Activated naive CD4-positive, alpha-beta T cell treated with anti-CD3 and anti-CD28 coated beads, Interleukin-2, amount 10 ng/mL, durations not matched to agents 7 days and 5 days (primary cell): ENCODE results near the gene NPAS3.

ENCODE experiments used
- CTCF ChIA-PET: fragments of 350-600 bp; sonication (Branson Sonifier 250); formaldehyde crosslinking; loops from one replicate; lab custom pipeline; 2021; ENCODE audit warnings: antibody characterized with exemption; lab: Charles Lee
- DNase-seq: peaks from one replicate; pipeline ENCODE4 v3.0.0-alpha.2; 2020
- H3K27ac Mint-ChIP-seq: one replicate; pipeline ENCODE4 v1.8.0; 2021; ENCODE audit warnings: mild to moderate bottlenecking, moderate library complexity, mixed read lengths
- H3K27me3 Mint-ChIP-seq: one replicate; pipeline ENCODE4 v1.8.0; 2021; ENCODE audit warnings: mild to moderate bottlenecking, mixed read lengths
- H3K36me3 Mint-ChIP-seq: one replicate; pipeline ENCODE4 v1.8.0; 2021; ENCODE audit warnings: mixed read lengths
- H3K4me1 Mint-ChIP-seq: one replicate; pipeline ENCODE4 v1.8.0; 2021; ENCODE audit warnings: mixed read lengths
- H3K4me3 Mint-ChIP-seq: one replicate; pipeline ENCODE4 v1.8.0; 2021; ENCODE audit warnings: mild to moderate bottlenecking, moderate library complexity, mixed read lengths
- H3K9me3 Mint-ChIP-seq: one replicate; pipeline ENCODE4 v1.8.0; 2021; ENCODE audit warnings: mixed read lengths

NPAS3 gene

GRCh38 chr14:33457617-33458016 lies 518.9 kb downstream of the NPAS3 start:
- Mint-ChIP-seq H3K27me3 (no peaks in the 10 kb centered on the region), H3K9me3 (no peaks in the 10 kb centered on the region), H3K4me1 (peaks cover 10% of the 10 kb centered on the region), H3K36me3 (no peaks in the 10 kb centered on the region), H3K4me3 (no peak overlapping the region), H3K27ac (no peak overlapping the region)
- DNase-seq: no peak
- CTCF ChIA-PET: no interaction called here

- no peaks in the 10 kb centered on the region for H3K36me3 Mint-ChIP-seq
- CTCF ChIA-PET: no interaction called here
- no peak for DNase-seq
- H3K9me3 Mint-ChIP-seq: no peaks in the 10 kb centered on the region
- H3K4me3 Mint-ChIP-seq: no peak overlapping the region
- no peaks in the 10 kb centered on the region for H3K27me3 Mint-ChIP-seq
- no peaks in the 10 kb centered on the region for H3K4me1 Mint-ChIP-seq
- no peak overlapping the region for H3K27ac Mint-ChIP-seq
Observed at GRCh38 chr14:33460164-33460563, 521.5 kb downstream of the NPAS3 start.

- H3K27ac Mint-ChIP-seq: no peak overlapping the region
- CTCF ChIA-PET: no interaction called here
- H3K9me3 Mint-ChIP-seq: no peaks in the 10 kb centered on the region
- DNase-seq: no peak
- H3K4me3 Mint-ChIP-seq: no peak overlapping the region
- no peaks in the 10 kb centered on the region for H3K27me3 Mint-ChIP-seq
- H3K4me1 Mint-ChIP-seq: no peaks in the 10 kb centered on the region
- no peaks in the 10 kb centered on the region for H3K36me3 Mint-ChIP-seq
Observed at GRCh38 chr14:33461036-33461435, 522.4 kb downstream of the NPAS3 start.

GRCh38 chr14:33463731-33464130 lies 525.1 kb downstream of the NPAS3 start:
- DNase-seq: no peak
- H3K4me3 Mint-ChIP-seq: no peak overlapping the region
- no peaks in the 10 kb centered on the region for H3K4me1 Mint-ChIP-seq
- H3K9me3 Mint-ChIP-seq: no peaks in the 10 kb centered on the region
- no peaks in the 10 kb centered on the region for H3K27me3 Mint-ChIP-seq
- no peaks in the 10 kb centered on the region for H3K36me3 Mint-ChIP-seq
- no peak overlapping the region for H3K27ac Mint-ChIP-seq
- CTCF ChIA-PET: no interaction called here

- H3K36me3 Mint-ChIP-seq: no peaks in the 10 kb centered on the region
- H3K27me3 Mint-ChIP-seq: no peaks in the 10 kb centered on the region
- CTCF ChIA-PET: interaction anchor here (0.5 kb wide), 1 partner anchor 301 kb away, joined by 3 read pairs; no protein-coding TSS in a partner anchor
- no peak overlapping the region for H3K27ac Mint-ChIP-seq
- no peak for DNase-seq
- no peak overlapping the region for H3K4me3 Mint-ChIP-seq
- H3K9me3 Mint-ChIP-seq: no peaks in the 10 kb centered on the region
- H3K4me1 Mint-ChIP-seq: no peaks in the 10 kb centered on the region
Observed at GRCh38 chr14:33464254-33464962, 525.7 kb downstream of the NPAS3 start.

GRCh38 chr14:33465846-33466700 lies 527.4 kb downstream of the NPAS3 start:
- Mint-ChIP-seq H3K4me3 (no peak overlapping the region), H3K27ac (no peak overlapping the region), H3K9me3 (no peaks in the 10 kb centered on the region), H3K4me1 (no peaks in the 10 kb centered on the region), H3K36me3 (no peaks in the 10 kb centered on the region), H3K27me3 (no peaks in the 10 kb centered on the region)
- CTCF ChIA-PET: no interaction called here
- no peak for DNase-seq

- no peaks in the 10 kb centered on the region for H3K9me3 Mint-ChIP-seq
- H3K4me3 Mint-ChIP-seq: no peak overlapping the region
- H3K27me3 Mint-ChIP-seq: no peaks in the 10 kb centered on the region
- no peaks in the 10 kb centered on the region for H3K36me3 Mint-ChIP-seq
- CTCF ChIA-PET: no interaction called here
- no peak for DNase-seq
- no peaks in the 10 kb centered on the region for H3K4me1 Mint-ChIP-seq
- no peak overlapping the region for H3K27ac Mint-ChIP-seq
Observed at GRCh38 chr14:33467971-33468370, 529.3 kb downstream of the NPAS3 start.

GRCh38 chr14:33469898-33470297 lies 531.2 kb downstream of the NPAS3 start:
- H3K27ac Mint-ChIP-seq: no peak overlapping the region
- CTCF ChIA-PET: no interaction called here
- H3K4me1 Mint-ChIP-seq: no peaks in the 10 kb centered on the region
- DNase-seq: no peak
- no peak overlapping the region for H3K4me3 Mint-ChIP-seq
- no peaks in the 10 kb centered on the region for H3K9me3 Mint-ChIP-seq
- no peaks in the 10 kb centered on the region for H3K27me3 Mint-ChIP-seq
- no peaks in the 10 kb centered on the region for H3K36me3 Mint-ChIP-seq

- no peak for DNase-seq
- CTCF ChIA-PET: no interaction called here
- H3K27me3 Mint-ChIP-seq: no peaks in the 10 kb centered on the region
Observed at GRCh38 chr14:33471776-33472175, 533.1 kb downstream of the NPAS3 start.

GRCh38 chr14:33475623-33476022 lies 536.9 kb downstream of the NPAS3 start:
- Mint-ChIP-seq H3K4me3 (no peak overlapping the region), H3K27me3 (no peaks in the 10 kb centered on the region), H3K36me3 (no peaks in the 10 kb centered on the region), H3K27ac (no peak overlapping the region), H3K4me1 (no peaks in the 10 kb centered on the region), H3K9me3 (no peaks in the 10 kb centered on the region)
- CTCF ChIA-PET: no interaction called here
- peak; percentile 22 for DNase-seq

More at GRCh38 chr14:33471776-33472175, 533.1 kb downstream of the NPAS3 start:
- Mint-ChIP-seq H3K36me3 (no peaks in the 10 kb centered on the region), H3K9me3 (no peaks in the 10 kb centered on the region), H3K4me1 (no peaks in the 10 kb centered on the region), H3K4me3 (no peak overlapping the region), H3K27ac (no peak overlapping the region)

GRCh38 chr14:33477797-33478196 lies 539.1 kb downstream of the NPAS3 start:
- CTCF ChIA-PET: no interaction called here
- no peak overlapping the region for H3K4me3 Mint-ChIP-seq
- no peak for DNase-seq
- H3K36me3 Mint-ChIP-seq: no peaks in the 10 kb centered on the region
- no peak overlapping the region for H3K27ac Mint-ChIP-seq
- H3K4me1 Mint-ChIP-seq: no peaks in the 10 kb centered on the region
- no peaks in the 10 kb centered on the region for H3K9me3 Mint-ChIP-seq
- H3K27me3 Mint-ChIP-seq: peaks cover 5% of the 10 kb centered on the region

GRCh38 chr14:33480071-33480886 lies 541.6 kb downstream of the NPAS3 start:
- Mint-ChIP-seq H3K4me3 (no peak overlapping the region), H3K27ac (no peak overlapping the region), H3K27me3 (peaks cover 8% of the 10 kb centered on the region), H3K4me1 (no peaks in the 10 kb centered on the region), H3K9me3 (no peaks in the 10 kb centered on the region), H3K36me3 (no peaks in the 10 kb centered on the region)
- DNase-seq: no peak
- CTCF ChIA-PET: no interaction called here

- H3K27ac Mint-ChIP-seq: no peak overlapping the region
- no peaks in the 10 kb centered on the region for H3K36me3 Mint-ChIP-seq
- no peak for DNase-seq
- H3K27me3 Mint-ChIP-seq: peaks cover 8% of the 10 kb centered on the region
- CTCF ChIA-PET: no interaction called here
- H3K4me3 Mint-ChIP-seq: no peak overlapping the region
- H3K4me1 Mint-ChIP-seq: no peaks in the 10 kb centered on the region
- no peaks in the 10 kb centered on the region for H3K9me3 Mint-ChIP-seq
Observed at GRCh38 chr14:33480887-33481184, 542.2 kb downstream of the NPAS3 start.

GRCh38 chr14:33483110-33483509 lies 544.4 kb downstream of the NPAS3 start:
- no peak overlapping the region for H3K27ac Mint-ChIP-seq
- H3K4me1 Mint-ChIP-seq: no peaks in the 10 kb centered on the region
- H3K9me3 Mint-ChIP-seq: no peaks in the 10 kb centered on the region
- H3K36me3 Mint-ChIP-seq: no peaks in the 10 kb centered on the region
- no peak overlapping the region for H3K4me3 Mint-ChIP-seq
- peaks cover 8% of the 10 kb centered on the region for H3K27me3 Mint-ChIP-seq
- DNase-seq: no peak
- CTCF ChIA-PET: no interaction called here
